Vagina (tissue), 2 donors: Measurements from ENCODE around the gene SDHC. TPM values are rescaled to one million over a fixed set of nuclear protein-coding genes. Genes with fewer than 3 reads are reported as not detected.

Experiments
- DNase-seq, 2 donors: peaks; one replicate each; pipeline ENCODE4 v3.0.0-alpha.2; 2017; ENCODE audit errors: extremely low spot score in 2 of 2
- H3K27ac ChIP-seq: fragments of 200-600 bp; sonication (generic); one replicate; pipeline ENCODE4 v1.5.1; 2019
- H3K27me3 ChIP-seq: fragments of 200-600 bp; sonication (generic); one replicate; pipeline ENCODE4 v1.5.1; 2019
- H3K36me3 ChIP-seq, 2 donors: fragments of 200-600 bp; sonication (generic); one replicate each; pipeline ENCODE4 v1.5.1; 2017 to 2019
- H3K4me1 ChIP-seq: fragments of 200-600 bp; sonication (generic); one replicate; pipeline ENCODE4 v1.5.1; 2019
- H3K4me3 ChIP-seq, 2 donors: fragments of 200-600 bp; sonication (generic); 1 replicate in 1 of 2; 2 replicates in 1 of 2; pipeline ENCODE4 v1.5.1; 2016 to 2019
- H3K9me3 ChIP-seq: fragments of 200-600 bp; sonication (generic); one replicate; pipeline ENCODE4 v1.5.1; 2019
- CTCF ChIP-seq, 3 experiments: fragments of 450-650 bp in 2 of 3; fragments of 200-600 bp in 1 of 3; sonication (generic) in 1 of 3; IDR thresholded peaks; one replicate each; pipeline ENCODE4 v1.5.1; 2017 to 2019; ENCODE audit warnings: antibody characterized with exemption in 3 of 3, mild to moderate bottlenecking in 2 of 3, moderate library complexity in 2 of 3
- POLR2A ChIP-seq, 2 donors: fragments of 450-650 bp; IDR thresholded peaks; one replicate each; pipeline ENCODE4 v1.6.1; 2017; ENCODE audit warnings: antibody characterized with exemption in 2 of 2, mild to moderate bottlenecking in 2 of 2, moderate library complexity in 2 of 2
- POLR2AphosphoS5 ChIP-seq, 2 donors: sonication (generic); formaldehyde crosslinking; IDR thresholded peaks; one replicate each; pipeline ENCODE4 v1.9.0; 2017; ENCODE audit warnings: antibody characterized with exemption in 2 of 2, mild to moderate bottlenecking in 2 of 2, low read depth in 1 of 2; ENCODE audit not compliant: insufficient read depth in 1 of 2
- intact Hi-C: fragments of 100-400 bp; cut with DNase I; formaldehyde crosslinking; loops from one replicate; pipeline ENCODE4 v1.15.1; 2023
- total RNA-seq: library from RNA; depleted of rRNA; stranded (reverse); fragments of >200 nt; gene quantifications from one replicate; pipeline ENCODE4 v1.2.3, GENCODE V29; 2016

Gene SDHC
- total RNA-seq, 1 donor from 2014 or later = 44.9 TPM

- no peak for TF ChIP-seq CTCF (IDR thresholded peaks at IDR 0.05)
- TF ChIP-seq POLR2AphosphoS5 (IDR thresholded peaks at IDR 0.05; ENCODE audit: insufficient read depth in 1 of 2, low read depth in 1 of 2) = no peak
- TF ChIP-seq POLR2A (IDR thresholded peaks at IDR 0.05) = no peak
- Histone ChIP-seq H3K27me3 (no peaks in the 10 kb centered on the region), H3K36me3 (peaks cover 0 to 17% of the 10 kb centered on the region in 2 donors), H3K9me3 (no peaks in the 10 kb centered on the region), H3K27ac (no peak overlapping the region), H3K4me1 (no peaks in the 10 kb centered on the region), H3K4me3 (no peak overlapping the region)
- intact Hi-C loops = no loop called here
- DNase-seq = no peak
Measured at GRCh38 chr1:161364332-161364731, 50.2 kb downstream of the SDHC start.

GRCh38 chr1:161365207-161365606, 51.0 kb downstream of the SDHC start:
- TF ChIP-seq POLR2A (IDR thresholded peaks at IDR 0.05) (no peak), CTCF (IDR thresholded peaks at IDR 0.05) (no peak), POLR2AphosphoS5 (IDR thresholded peaks at IDR 0.05; ENCODE audit: insufficient read depth in 1 of 2, low read depth in 1 of 2) (no peak)
- H3K27me3 ChIP-seq = no peaks in the 10 kb centered on the region
- intact Hi-C loops = no loop called here
- no peaks in the 10 kb centered on the region for H3K9me3 ChIP-seq
- no peak for DNase-seq
- H3K27ac ChIP-seq = no peak overlapping the region
- H3K4me3 ChIP-seq = no peak overlapping the region
- no peaks in the 10 kb centered on the region for H3K4me1 ChIP-seq
- peaks cover 0 to 17% of the 10 kb centered on the region in 2 donors for H3K36me3 ChIP-seq

GRCh38 chr1:161367684-161368400, 53.7 kb downstream of the SDHC start, which contains the start of gene CFAP126:
CFAP126 (minus strand) TSS chr1:161367876; CDS start chr1:161367868, 8 bp downstream.
- intact Hi-C loops = no loop called here
- Histone ChIP-seq H3K27ac (no peak within 1 kb of the TSS), H3K4me3 (no peak within 1 kb of the TSS)

GRCh38 chr1:161373442-161373841, 59.3 kb downstream of the SDHC start:
- Histone ChIP-seq H3K9me3 (no peaks in the 10 kb centered on the region), H3K4me3 (no peak overlapping the region), H3K36me3 (no peaks in the 10 kb centered on the region), H3K27ac (no peak overlapping the region), H3K27me3 (no peaks in the 10 kb centered on the region), H3K4me1 (no peaks in the 10 kb centered on the region)
- no peak for DNase-seq
- intact Hi-C loops = no loop called here
- TF ChIP-seq POLR2A (IDR thresholded peaks at IDR 0.05) = no peak
- no peak for TF ChIP-seq POLR2AphosphoS5 (IDR thresholded peaks at IDR 0.05; ENCODE audit: insufficient read depth in 1 of 2, low read depth in 1 of 2)
- TF ChIP-seq CTCF (IDR thresholded peaks at IDR 0.05) = no peak

More at GRCh38 chr1:161367684-161368400, 53.7 kb downstream of the SDHC start, which contains the start of gene CFAP126:
- Histone ChIP-seq H3K9me3 (no peaks in the 10 kb centered on the region), H3K36me3 (peaks cover 0 to 17% of the 10 kb centered on the region in 2 donors), H3K4me1 (no peaks in the 10 kb centered on the region), H3K27me3 (no peaks in the 10 kb centered on the region)
- TF ChIP-seq POLR2AphosphoS5 (IDR thresholded peaks at IDR 0.05; ENCODE audit: insufficient read depth in 1 of 2, low read depth in 1 of 2) = no peak
- no peak for TF ChIP-seq POLR2A (IDR thresholded peaks at IDR 0.05)
- no peak for TF ChIP-seq CTCF (IDR thresholded peaks at IDR 0.05)
- no peak for DNase-seq

GRCh38 chr1:161374373-161374772, 60.2 kb downstream of the SDHC start:
- intact Hi-C loops = no loop called here
- H3K4me3 ChIP-seq = no peak overlapping the region
- DNase-seq = no peak
- H3K9me3 ChIP-seq = no peaks in the 10 kb centered on the region
- H3K36me3 ChIP-seq = no peaks in the 10 kb centered on the region
- no peak for TF ChIP-seq POLR2A (IDR thresholded peaks at IDR 0.05)
- no peak overlapping the region for H3K27ac ChIP-seq
- no peaks in the 10 kb centered on the region for H3K4me1 ChIP-seq
- no peaks in the 10 kb centered on the region for H3K27me3 ChIP-seq
